Thoracic aorta (tissue), 2 donors: ENCODE measurements around the gene MB. TPM values are rescaled to one million over a fixed set of nuclear protein-coding genes. Genes with fewer than 3 reads are reported as not detected.

Experiments used
- ATAC-seq: fragments of 150-250 bp; one replicate; pipeline ENCODE4 v1.8.0; 2017; ENCODE audit warnings: low read depth; ENCODE audit not compliant: insufficient number of reproducible peaks, low FRiP score
- DNase-seq: peaks from one replicate; pipeline ENCODE4 v3.0.0-alpha.2; 2020; ENCODE audit warnings: low spot score
- H3K27ac ChIP-seq, 2 donors: fragments of 200-600 bp; sonication (generic); 1 replicate in 1 of 2; 2 replicates in 1 of 2; pipeline ENCODE4 v1.5.1; 2016; ENCODE audit warnings: mild to moderate bottlenecking in 2 of 2, moderate library complexity in 2 of 2
- H3K27me3 ChIP-seq: fragments of 200-600 bp; sonication (generic); replicated peaks from 2 replicates; pipeline ENCODE4 v1.6.0; 2016; ENCODE audit warnings: mild to moderate bottlenecking; ENCODE audit not compliant: insufficient read depth
- H3K36me3 ChIP-seq: fragments of 200-600 bp; sonication (generic); one replicate; pipeline ENCODE4 v1.5.1; 2016
- H3K4me1 ChIP-seq, 2 donors: fragments of 200-600 bp; sonication (generic); 1 replicate in 1 of 2; 2 replicates in 1 of 2; pipeline versions ENCODE4 v1.5.1 to v1.6.0; 2016; ENCODE audit warnings: low read depth in 2 of 2, mild to moderate bottlenecking in 1 of 2; ENCODE audit not compliant: control insufficient read depth in 1 of 2
- H3K4me3 ChIP-seq: fragments of 200-600 bp; sonication (generic); 2 replicates; pipeline ENCODE4 v1.5.1; 2016; ENCODE audit warnings: mild to moderate bottlenecking
- H3K9me3 ChIP-seq: fragments of 200-600 bp; sonication (generic); 2 replicates; pipeline ENCODE4 v1.5.1; 2016
- CTCF ChIP-seq: fragments of 200-600 bp; sonication (generic); IDR thresholded peaks from one replicate; pipeline ENCODE4 v1.5.1; 2019; ENCODE audit warnings: antibody characterized with exemption
- total RNA-seq, 2 donors: library from RNA; depleted of rRNA; stranded (reverse); fragments of >200 nt; gene quantifications; one replicate each; pipeline versions ENCODE4 v1.1.0 to v1.2.3, GENCODE V29; 2016

Gene MB
- total RNA-seq, 2 donors from 2014 or later, result not detected

- no peaks in the 10 kb centered on the region for H3K36me3 ChIP-seq
Observed at GRCh38 chr22:35578836-35579575, 38.1 kb downstream of the MB start.

GRCh38 chr22:35577799-35578659, 39.1 kb downstream of the MB start:
- no peaks in the 10 kb centered on the region for H3K4me1 ChIP-seq
- ATAC-seq (no peak), DNase-seq (no peak)
- no peaks in the 10 kb centered on the region for H3K36me3 ChIP-seq
- no peaks in the 10 kb centered on the region for H3K27me3 ChIP-seq
- TF ChIP-seq CTCF, result no peak
- H3K4me3 ChIP-seq, result no peak overlapping the region
- no peaks in the 10 kb centered on the region for H3K9me3 ChIP-seq
- no peak overlapping the region for H3K27ac ChIP-seq

More at GRCh38 chr22:35578836-35579575, 38.1 kb downstream of the MB start:
- no peak for TF ChIP-seq CTCF
- Histone ChIP-seq H3K27ac (no peak overlapping the region), H3K4me1 (no peaks in the 10 kb centered on the region), H3K9me3 (no peaks in the 10 kb centered on the region), H3K4me3 (no peak overlapping the region), H3K27me3 (no peaks in the 10 kb centered on the region)
- DNase-seq (no peak), ATAC-seq (no peak)

DNA sequence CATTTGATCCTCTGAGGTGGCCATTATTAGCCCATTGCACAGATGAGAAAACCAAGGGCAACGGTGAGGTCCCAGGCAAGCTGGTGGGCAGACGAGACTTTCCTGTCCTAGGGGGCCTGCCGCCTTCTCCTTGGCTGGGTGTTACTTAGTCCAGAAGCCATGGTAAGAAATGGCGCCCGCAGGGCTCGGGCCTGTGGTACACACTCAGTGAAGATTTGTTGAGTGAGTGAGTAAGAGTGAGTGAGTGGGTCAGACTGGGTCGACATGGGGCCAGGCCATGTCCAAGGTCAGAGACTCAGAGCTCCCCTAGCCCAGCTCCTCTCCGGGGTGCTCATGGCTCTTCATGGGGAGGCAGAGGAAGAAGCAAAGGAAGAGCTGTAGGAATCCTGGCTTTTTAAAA, 40.5 kb downstream of the MB start:
- TF ChIP-seq CTCF, result no peak
- Histone ChIP-seq H3K36me3 (no peaks in the 10 kb centered on the region), H3K27ac (no peak overlapping the region), H3K4me1 (no peaks in the 10 kb centered on the region), H3K27me3 (no peaks in the 10 kb centered on the region), H3K9me3 (no peaks in the 10 kb centered on the region), H3K4me3 (no peak overlapping the region)
- DNase-seq, result no peak
- no peak for ATAC-seq

GRCh38 chr22:35575116-35575748, 41.9 kb downstream of the MB start:
- no peak overlapping the region for H3K4me3 ChIP-seq
- no peak overlapping the region for H3K27ac ChIP-seq
- H3K36me3 ChIP-seq, result no peaks in the 10 kb centered on the region
- TF ChIP-seq CTCF, result no peak
- no peak for DNase-seq
- H3K27me3 ChIP-seq, result no peaks in the 10 kb centered on the region
- ATAC-seq, result no peak
- H3K9me3 ChIP-seq, result no peaks in the 10 kb centered on the region
- no peaks in the 10 kb centered on the region for H3K4me1 ChIP-seq

DNA sequence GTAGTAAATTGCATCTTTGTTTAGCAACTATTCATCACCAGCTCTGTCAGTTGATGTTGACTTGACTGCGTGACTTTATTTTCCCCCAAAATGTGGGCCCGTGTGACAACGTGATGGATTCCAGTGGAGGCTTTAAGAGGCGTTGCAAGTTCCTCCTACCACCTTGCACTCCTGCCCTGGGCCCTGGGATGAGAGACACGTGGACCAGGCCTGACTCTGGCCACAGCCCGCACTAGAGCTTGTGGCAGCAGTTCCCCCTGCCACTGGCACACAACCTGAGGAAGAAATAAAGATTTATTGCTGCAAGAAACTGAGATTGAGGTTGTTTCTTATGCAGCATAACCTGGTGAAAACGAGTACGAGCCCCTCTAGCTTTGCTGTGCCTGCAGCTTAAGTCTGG, 44.6 kb downstream of the MB start:
- Histone ChIP-seq H3K9me3 (no peaks in the 10 kb centered on the region), H3K4me1 (peaks cover 0 to 3% of the 10 kb centered on the region in 2 donors), H3K36me3 (no peaks in the 10 kb centered on the region), H3K4me3 (no peak overlapping the region), H3K27me3 (no peaks in the 10 kb centered on the region), H3K27ac (no peak overlapping the region)
- DNase-seq (no peak), ATAC-seq (no peak)
- TF ChIP-seq CTCF, result no peak
